ENCODE results near the gene SRGN. TPM values are rescaled to one million over a fixed set of nuclear protein-coding genes. Genes with fewer than 3 reads are reported as not detected.

SRGN gene
- total RNA-seq, 1 donor from 2014 or later, result 35.9 TPM

GRCh38 chr10:69056536-69057260 lies 31.2 kb upstream of the SRGN start:
- H3K27ac Mint-ChIP-seq (ENCODE audit: unreplicated experiment), result no peak overlapping the region

GRCh38 chr10:69057261-69057950 lies 30.5 kb upstream of the SRGN start:
- no peaks in the 10 kb centered on the region for H3K9me3 Mint-ChIP-seq (ENCODE audit: unreplicated experiment)
- H3K4me3 Mint-ChIP-seq (ENCODE audit: unreplicated experiment), result no peak overlapping the region
- no peaks in the 10 kb centered on the region for H3K27me3 Mint-ChIP-seq (ENCODE audit: unreplicated experiment)
- no peaks in the 10 kb centered on the region for H3K36me3 Mint-ChIP-seq (ENCODE audit: unreplicated experiment)
- H3K27ac Mint-ChIP-seq (ENCODE audit: unreplicated experiment), result peak overlapping the region; percentile 17
- H3K4me1 Mint-ChIP-seq (ENCODE audit: unreplicated experiment), result peaks cover 20% of the 10 kb centered on the region
- no peak for DNase-seq (ENCODE audit: extremely low spot score, unreplicated experiment)
- no peak for TF ChIP-seq CTCF (IDR thresholded peaks at IDR 0.05)

More at GRCh38 chr10:69056536-69057260, 31.2 kb upstream of the SRGN start:
- TF ChIP-seq CTCF (IDR thresholded peaks at IDR 0.05), result no peak
- H3K4me1 Mint-ChIP-seq (ENCODE audit: unreplicated experiment), result peaks cover 13% of the 10 kb centered on the region
- H3K9me3 Mint-ChIP-seq (ENCODE audit: unreplicated experiment), result no peaks in the 10 kb centered on the region
- H3K27me3 Mint-ChIP-seq (ENCODE audit: unreplicated experiment), result no peaks in the 10 kb centered on the region
- H3K36me3 Mint-ChIP-seq (ENCODE audit: unreplicated experiment), result no peaks in the 10 kb centered on the region
- H3K4me3 Mint-ChIP-seq (ENCODE audit: unreplicated experiment), result no peak overlapping the region
- no peak for DNase-seq (ENCODE audit: extremely low spot score, unreplicated experiment)

- Mint-ChIP-seq H3K4me1 (ENCODE audit: unreplicated experiment) (peaks cover 21% of the 10 kb centered on the region), H3K27ac (ENCODE audit: unreplicated experiment) (no peak overlapping the region), H3K9me3 (ENCODE audit: unreplicated experiment) (no peaks in the 10 kb centered on the region), H3K27me3 (ENCODE audit: unreplicated experiment) (no peaks in the 10 kb centered on the region), H3K4me3 (ENCODE audit: unreplicated experiment) (no peak overlapping the region), H3K36me3 (ENCODE audit: unreplicated experiment) (no peaks in the 10 kb centered on the region)
- TF ChIP-seq CTCF (IDR thresholded peaks at IDR 0.05), result no peak
- no peak for DNase-seq (ENCODE audit: extremely low spot score, unreplicated experiment)
Observed at GRCh38 chr10:69057951-69058297, 30.0 kb upstream of the SRGN start.

- no peak overlapping the region for H3K27ac Mint-ChIP-seq (ENCODE audit: unreplicated experiment)
- DNase-seq (ENCODE audit: extremely low spot score, unreplicated experiment), result no peak
- TF ChIP-seq CTCF (IDR thresholded peaks at IDR 0.05), result no peak
- H3K27me3 Mint-ChIP-seq (ENCODE audit: unreplicated experiment), result no peaks in the 10 kb centered on the region
- H3K36me3 Mint-ChIP-seq (ENCODE audit: unreplicated experiment), result no peaks in the 10 kb centered on the region
- peaks cover 26% of the 10 kb centered on the region for H3K4me1 Mint-ChIP-seq (ENCODE audit: unreplicated experiment)
- no peak overlapping the region for H3K4me3 Mint-ChIP-seq (ENCODE audit: unreplicated experiment)
- H3K9me3 Mint-ChIP-seq (ENCODE audit: unreplicated experiment), result no peaks in the 10 kb centered on the region
Observed at GRCh38 chr10:69060127-69060798, 27.6 kb upstream of the SRGN start.
